ENCODE data around the gene DHX30. TPM values are rescaled to one million over a fixed set of nuclear protein-coding genes. Genes with fewer than 3 reads are reported as not detected.

Gene DHX30
- total and polyA plus RNA-seq, 2 of the 4 experiments (the other 2 are of a cell fraction), result 55.6 to 57.2 TPM

GRCh38 chr3:47854267-47854666 lies 51.3 kb downstream of the DHX30 start:
- Histone ChIP-seq H3K14ac (replicated peaks; ENCODE audit: low read depth, low read length) (no peak overlapping the region), H2AK9ac (replicated peaks; ENCODE audit: low read depth, low read length, poor library complexity) (peak overlapping the region; percentile 79), H4K20me1 (ENCODE audit: insufficient read depth, low read length) (peaks cover 26% of the 10 kb centered on the region), H3K23ac (ENCODE audit: low read depth, low read length) (no peak overlapping the region), H3K18ac (ENCODE audit: low read depth, low read length) (no peak overlapping the region), H3K9me1 (ENCODE audit: insufficient read depth, low read length) (0 out of 2 replicates have a peak, but pooled peaks cover 5% of the 10 kb centered on the region), H3K56ac (ENCODE audit: extremely low read depth, insufficient read depth, low read length) (no peak overlapping the region), H3K9me3 (ENCODE audit: control insufficient read depth, insufficient read depth, low read length) (no peaks in the 10 kb centered on the region), H3K79me1 (ENCODE audit: low read depth in 1 of 2, low read length in 2 of 2) (peaks cover 7 to 20% of the 10 kb centered on the region in 2 experiments; a peak in 3 of 4 replicates), H3K4me2 (ENCODE audit: low read depth, low read length) (no peak overlapping the region), H2BK20ac (ENCODE audit: low read depth, low read length) (no peak overlapping the region), H3K27ac (ENCODE audit: insufficient read depth, low read length) (no peak overlapping the region), H3K36me3 (ENCODE audit: control insufficient read depth, insufficient read depth, low read length) (peaks cover 82% of the 10 kb centered on the region), H4K8ac (ENCODE audit: low read depth in 2 of 2, low read length in 2 of 2) (no peak overlapping the region), H3K9ac (ENCODE audit: low read depth, low read length) (no peak overlapping the region), H2BK5ac (ENCODE audit: low read depth, low read length, poor library complexity, severe bottlenecking) (no peak overlapping the region), H2AK5ac (ENCODE audit: low read depth, low read length) (no peak overlapping the region), H3K4ac (ENCODE audit: low read depth, low read length) (no peak overlapping the region), H4K91ac (ENCODE audit: insufficient read depth, low read depth, low read length) (no peak overlapping the region), H3K27me3 (ENCODE audit: control insufficient read depth, insufficient read depth, low read length) (no peaks in the 10 kb centered on the region), H2AFZ (replicated peaks; ENCODE audit: low read length, poor library complexity) (no peak overlapping the region), H3K4me1 (ENCODE audit: control insufficient read depth, insufficient read depth, low read length) (peaks cover 2% of the 10 kb centered on the region; the same call in 1 of the 2 replicates), H3K4me3 (ENCODE audit: insufficient read depth, low read depth, low read length) (no peak overlapping the region), H4K5ac (ENCODE audit: low read depth, low read length) (no peak overlapping the region), H2BK120ac (ENCODE audit: low read depth, low read length) (no peak overlapping the region), H2BK15ac (ENCODE audit: low read depth, low read length) (no peak overlapping the region)
- ChIA-PET CTCF (no interaction called here), POLR2A (ENCODE audit: unreplicated experiment) (no interaction called here)
- no peak for TF ChIP-seq RFX5 (IDR thresholded peaks at IDR 0.05; ENCODE audit: low read depth, low read length)
- TF ChIP-seq RCOR1 (IDR thresholded peaks at IDR 0.05; ENCODE audit: insufficient replicate concordance, low read length), result no peak
- no peak for TF ChIP-seq POLR2A (IDR thresholded peaks at IDR 0.05; ENCODE audit: low read depth, low read length)
- no peak for TF ChIP-seq MAZ (IDR thresholded peaks at IDR 0.05; ENCODE audit: borderline replicate concordance, low read depth, low read length)
- TF ChIP-seq MXI1 (IDR thresholded peaks at IDR 0.05; ENCODE audit: borderline replicate concordance, low read depth, low read length), result no peak
- TF ChIP-seq SMC3 (IDR thresholded peaks at IDR 0.05; ENCODE audit: low read depth, low read length), result no peak
- TF ChIP-seq MAFK (IDR thresholded peaks at IDR 0.05; ENCODE audit: low read depth, low read length), result no peak
- dilution Hi-C loops (cut with HindIII; ENCODE audit: low sequenced_read_pairs, unreplicated experiment) (no loop called here), in situ Hi-C loops (cut with MboI; ENCODE audit: low sequenced_read_pairs) (no loop called here), intact Hi-C loops (cut with micrococcal nuclease) (loop anchor here (5.0 kb wide), 1 partner anchor 303 kb away; no protein-coding TSS in a partner anchor)
- ATAC-seq (ENCODE audit: low read depth), result no peak
- no TSS peak for BruUV-seq (replicated peaks)
- 90% methylated on average over 4 of the region's 11 CpGs; no CpG with 5 or more reads in 1 of the 2 experiments for WGBS, 2 experiments (ENCODE audit: extremely low coverage in 2 of 2, insufficient read length in 1 of 2)
- DNase-seq, result no peak

Measured in IMR-90 (cell line).